NOMO-1 treated with dmso at 0.1 percent for 144 hours (cell line): ENCODE data around the gene C1orf94.
"Not testable (repeated sequence)": the region's sequence is repeated elsewhere in the genome, so short reads cannot be mapped to it uniquely, and the experiment has no call there.

Experiments
- DNase-seq: peaks from one replicate; lab custom pipeline; 2025; ENCODE audit not compliant: unreplicated experiment; lab: John Stamatoyannopoulos, UW

C1orf94 gene

DNA sequence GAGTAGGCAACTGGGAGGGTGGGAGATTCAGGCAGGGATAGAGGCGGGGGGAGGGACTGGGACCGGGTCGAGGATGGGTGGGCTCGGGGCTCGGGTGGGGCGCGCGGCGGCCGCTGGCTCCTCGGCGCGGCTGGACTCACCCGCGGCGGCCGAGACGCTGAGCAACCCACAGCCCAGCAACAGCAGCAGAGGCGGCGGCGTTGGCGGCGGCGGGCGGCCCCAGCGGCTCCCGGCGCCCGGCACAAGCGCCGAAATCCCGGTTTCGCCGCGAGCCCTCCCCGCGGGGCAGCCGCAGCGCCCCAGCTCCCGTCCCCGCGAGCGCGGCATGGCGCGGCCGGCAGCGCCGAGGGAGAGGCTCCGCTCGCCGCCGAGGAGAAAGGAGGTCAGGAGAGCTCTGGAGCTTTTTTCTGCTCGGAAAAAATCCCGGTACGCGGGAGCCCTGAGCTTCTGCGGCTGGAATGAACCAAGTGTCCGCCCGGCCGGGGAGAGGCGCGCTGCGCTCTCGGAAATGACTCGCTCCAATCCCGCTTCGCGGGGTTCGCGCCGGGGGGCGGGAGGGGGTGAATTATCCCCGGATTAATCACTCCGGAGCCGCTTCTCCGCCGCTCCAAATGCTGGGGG, 11.8 kb upstream of the C1orf94 start, which contains the start of gene CSMD2:
CSMD2 (minus strand) TSS at position 460 of the 621 bp plus-strand sequence; CDS start at position 327, 133 bp downstream.
- no peak for DNase-seq

DNA sequence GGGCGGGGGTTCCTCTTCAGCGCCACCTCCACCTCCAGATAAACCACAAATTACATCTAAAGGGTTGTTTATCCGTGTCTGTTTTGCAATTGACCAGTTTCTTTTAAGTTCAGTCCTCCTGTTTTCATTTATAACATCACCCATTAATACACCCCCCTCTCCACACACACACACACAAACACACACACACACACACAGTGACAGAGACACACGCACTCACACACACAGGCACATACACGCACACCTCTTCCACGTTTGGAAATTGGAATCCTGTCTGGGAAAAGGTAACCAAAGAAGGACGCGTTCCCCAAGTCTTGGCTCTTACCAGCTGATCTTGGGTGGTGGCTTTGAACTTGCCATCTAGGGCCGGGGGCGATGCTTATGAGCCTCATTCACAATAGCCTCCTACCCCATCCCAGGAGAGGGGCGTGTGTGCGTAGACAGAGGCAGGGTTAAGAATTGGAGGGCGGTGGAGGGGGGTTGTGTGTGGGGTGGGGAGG, 11.2 kb upstream of the C1orf94 start:
- no peak for DNase-seq

DNA sequence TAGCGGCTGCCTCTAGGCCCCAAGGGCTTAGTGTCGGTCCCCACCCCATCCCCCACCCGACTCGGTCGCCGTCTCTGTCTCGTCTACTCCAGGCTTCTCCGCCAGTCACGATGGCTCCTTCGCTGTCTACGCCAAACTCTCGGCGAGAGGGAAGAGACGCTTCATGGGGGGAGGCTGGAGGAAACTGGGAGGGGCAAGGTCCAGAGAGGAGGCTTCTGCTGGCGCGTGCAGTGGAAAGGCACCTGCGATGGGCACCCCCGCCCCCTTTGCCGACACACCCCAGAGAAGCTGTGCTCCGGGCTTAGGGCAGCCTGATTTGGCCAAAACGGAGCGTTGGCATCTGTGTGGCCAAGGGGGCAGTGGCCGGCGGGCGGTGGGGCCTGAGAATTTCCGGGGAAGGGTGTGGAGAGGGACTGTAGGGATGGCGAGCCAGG, 10.5 kb upstream of the C1orf94 start:
- DNase-seq: no peak

GRCh38 chr1:34166625-34167361, 9.9 kb upstream of the C1orf94 start:
- DNase-seq: no peak

- no peak for DNase-seq
These were observed 9.3 kb upstream of the C1orf94 start for GRCh38 chr1:34167389-34167788.

- no peak for DNase-seq
These were observed 963 bp upstream of the C1orf94 start for GRCh38 chr1:34175744-34176143.

DNA sequence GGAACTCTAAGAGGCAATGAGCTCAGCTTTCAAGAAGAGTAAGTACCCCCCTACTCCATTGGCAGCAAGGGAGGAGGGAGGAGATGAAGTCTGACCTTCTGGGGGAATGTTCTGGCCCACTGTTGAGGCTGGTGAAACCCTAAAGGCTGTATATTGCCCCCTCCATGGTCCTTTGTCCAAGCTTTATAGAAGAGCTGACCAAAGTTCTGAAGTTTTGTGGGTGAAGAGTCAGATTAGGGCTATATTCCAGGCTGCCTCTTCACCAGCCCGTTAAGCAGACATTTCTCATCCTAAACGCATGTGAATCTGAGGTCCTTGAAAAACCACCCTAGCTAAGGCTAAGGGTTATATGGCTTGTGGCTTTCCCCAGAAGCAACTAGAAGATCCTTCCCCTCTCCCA, 1.4 kb downstream of the C1orf94 start:
- DNase-seq: no peak

GRCh38 chr1:34183381-34183780, 6.7 kb downstream of the C1orf94 start:
- not testable (repeated sequence) for DNase-seq

DNA sequence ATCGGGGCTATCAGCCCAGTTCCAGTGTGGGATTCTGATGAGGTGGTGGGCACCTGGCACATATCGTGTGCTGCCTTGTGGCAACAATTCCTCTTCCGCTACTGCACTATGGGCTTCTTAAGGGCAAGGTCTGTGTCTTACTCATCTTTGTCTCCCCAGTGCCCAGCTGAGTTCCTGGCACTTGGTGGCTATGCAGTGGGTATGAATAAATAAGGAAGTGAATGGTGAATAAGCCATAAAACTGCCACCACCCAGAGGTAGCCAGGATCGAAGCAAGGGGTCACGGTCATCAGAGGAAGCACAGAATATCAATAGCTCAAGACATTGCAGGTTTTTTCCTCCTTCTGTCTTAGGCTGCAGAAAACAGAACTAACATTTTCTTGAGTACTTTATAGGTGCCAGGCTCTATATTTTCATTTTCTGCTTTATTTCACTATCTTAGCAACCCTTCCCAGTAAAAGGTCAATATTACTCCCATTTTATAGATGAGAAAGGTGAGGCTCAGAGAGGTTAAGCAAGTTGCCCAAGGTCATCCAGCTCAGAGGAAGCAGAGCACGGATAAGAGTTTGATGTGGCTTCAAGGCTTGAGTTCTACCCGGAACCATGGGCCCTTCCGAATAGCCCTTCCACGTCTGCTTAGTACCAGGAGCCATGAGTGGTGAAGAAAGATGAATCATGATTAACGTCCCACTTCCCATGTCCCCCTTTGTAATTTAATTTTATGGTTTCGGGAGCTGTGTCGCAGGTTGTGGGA, 10.2 kb downstream of the C1orf94 start:
- no peak for DNase-seq

- no peak for DNase-seq
These were observed 11.7 kb downstream of the C1orf94 start for GRCh38 chr1:34188418-34188817.

GRCh38 chr1:34188985-34189384, 12.3 kb downstream of the C1orf94 start:
- DNase-seq: no peak

- DNase-seq: peak; percentile 73
These were observed 14.0 kb downstream of the C1orf94 start for GRCh38 chr1:34190692-34191091.

DNA sequence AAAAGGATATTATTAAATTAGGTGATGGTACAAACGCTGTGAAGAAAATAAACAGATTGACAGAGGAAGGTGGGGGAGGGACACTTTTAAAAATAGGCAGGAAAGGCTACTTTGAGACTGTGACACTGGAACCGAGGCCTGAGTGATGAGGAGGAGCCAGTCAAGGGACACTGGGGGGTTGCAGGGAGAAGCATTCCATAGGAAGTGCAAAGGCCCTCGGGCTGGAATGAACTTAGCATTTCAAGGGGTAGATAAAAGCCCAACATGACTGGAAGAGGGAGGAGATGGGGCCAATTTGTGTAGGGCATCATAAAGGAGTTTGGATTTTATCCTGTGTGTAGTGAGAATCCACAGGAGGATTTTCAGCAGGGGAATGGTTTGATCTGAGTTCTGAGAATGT, 15.9 kb downstream of the C1orf94 start:
- no peak for DNase-seq

GRCh38 chr1:34199927-34200326, 23.2 kb downstream of the C1orf94 start:
- DNase-seq: no peak

DNA sequence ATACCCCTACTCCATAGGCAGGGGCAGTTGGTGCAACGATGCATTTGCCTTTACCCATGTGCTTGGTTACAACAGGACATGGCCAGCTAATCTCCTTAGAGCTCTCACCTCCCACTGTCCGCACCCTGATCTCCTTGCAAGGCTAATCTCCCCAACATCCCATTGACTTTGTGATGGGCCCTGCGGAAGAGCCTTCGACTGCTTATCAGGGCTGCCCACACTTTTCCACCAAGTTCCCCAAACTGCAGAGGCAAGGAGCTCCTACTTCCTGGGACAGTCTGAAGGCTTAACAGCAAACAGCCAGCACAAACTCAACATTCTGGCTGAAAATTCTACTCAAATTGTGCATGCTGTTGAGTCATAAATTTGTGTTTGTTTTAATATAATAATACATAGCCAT, 36.0 kb downstream of the C1orf94 start:
- DNase-seq: no peak

- DNase-seq: no peak
These were observed 37.2 kb downstream of the C1orf94 start for GRCh38 chr1:34213956-34214355.

GRCh38 chr1:34231441-34231840, 54.7 kb downstream of the C1orf94 start:
- DNase-seq: no peak

- DNase-seq: no peak
These were observed 58.9 kb downstream of the C1orf94 start for GRCh38 chr1:34235594-34235993.

- DNase-seq: no peak
These were observed 59.4 kb downstream of the C1orf94 start for GRCh38 chr1:34236089-34236488.

GRCh38 chr1:34237151-34237815, 60.6 kb downstream of the C1orf94 start:
- DNase-seq: no peak

GRCh38 chr1:34245967-34246366, 69.3 kb downstream of the C1orf94 start:
- DNase-seq: no peak
